NCI-H2227 (cell line): Measurements from ENCODE around the gene MYH16.
"Not testable (repeated sequence)": the region's sequence is repeated elsewhere in the genome, so short reads cannot be mapped to it uniquely, and the experiment has no call there.

Source experiments
- DNase-seq: peaks from one replicate; lab custom pipeline; 2025; ENCODE audit not compliant: unreplicated experiment; lab: John Stamatoyannopoulos, UW

The MYH16 gene

GRCh38 chr7:99257675-99258074, 15.0 kb upstream of the MYH16 start:
- DNase-seq, result no peak

DNA sequence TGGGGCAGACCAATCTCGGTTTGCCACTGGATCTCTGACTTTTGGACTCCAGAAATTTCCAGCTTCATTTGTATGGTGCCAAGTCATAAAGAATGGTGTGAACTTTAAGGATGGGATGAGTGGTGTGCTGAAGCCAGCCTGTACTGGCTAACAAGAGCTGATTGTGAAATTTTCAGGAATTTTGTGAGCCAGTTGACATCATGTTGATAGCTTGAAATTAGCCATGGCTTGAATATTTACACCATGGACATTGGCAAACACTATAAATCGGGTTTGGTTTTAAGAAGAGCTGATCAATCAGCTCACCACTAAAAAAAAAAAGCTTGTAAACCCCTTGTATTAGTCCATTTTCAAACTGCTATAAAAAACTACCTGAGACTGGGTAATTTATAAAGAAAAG, 14.1 kb upstream of the MYH16 start:
- DNase-seq, result no peak

GRCh38 chr7:99260395-99260794, 12.2 kb upstream of the MYH16 start:
- no peak for DNase-seq

- DNase-seq, result no peak
Observed at GRCh38 chr7:99261646-99262045, 11.0 kb upstream of the MYH16 start.

DNA sequence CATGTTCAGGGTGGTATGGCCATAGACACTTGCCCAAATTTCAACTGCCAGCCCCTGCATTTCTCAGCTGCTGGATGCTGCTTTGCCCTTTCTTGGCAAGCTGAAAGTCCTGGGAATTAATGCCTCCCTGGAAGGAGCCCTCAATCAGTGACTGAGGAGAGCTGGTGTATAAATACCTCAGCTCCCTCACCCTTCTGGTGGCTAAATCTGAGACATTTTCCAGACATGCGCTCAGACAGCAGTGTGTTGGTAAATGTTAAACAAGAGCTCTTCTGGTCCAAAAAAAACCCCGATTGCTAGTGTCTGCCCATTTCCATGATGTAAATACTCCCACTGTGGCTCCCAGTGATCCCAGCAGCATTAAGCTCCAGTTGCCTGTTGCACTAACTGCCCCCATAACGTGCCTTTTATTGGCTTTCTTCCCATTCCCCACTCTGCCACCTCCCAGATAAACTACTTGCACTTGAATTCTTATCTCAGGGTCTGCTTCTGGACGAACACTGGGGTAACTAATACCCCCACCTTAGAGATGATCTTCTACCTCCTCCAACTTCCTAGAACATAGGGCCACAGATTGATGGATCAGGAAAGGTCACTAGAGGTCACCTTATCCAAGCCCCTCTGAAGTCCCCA, 6.7 kb upstream of the MYH16 start:
- no peak for DNase-seq

GRCh38 chr7:99267481-99267840, 5.2 kb upstream of the MYH16 start:
- no peak for DNase-seq

DNA sequence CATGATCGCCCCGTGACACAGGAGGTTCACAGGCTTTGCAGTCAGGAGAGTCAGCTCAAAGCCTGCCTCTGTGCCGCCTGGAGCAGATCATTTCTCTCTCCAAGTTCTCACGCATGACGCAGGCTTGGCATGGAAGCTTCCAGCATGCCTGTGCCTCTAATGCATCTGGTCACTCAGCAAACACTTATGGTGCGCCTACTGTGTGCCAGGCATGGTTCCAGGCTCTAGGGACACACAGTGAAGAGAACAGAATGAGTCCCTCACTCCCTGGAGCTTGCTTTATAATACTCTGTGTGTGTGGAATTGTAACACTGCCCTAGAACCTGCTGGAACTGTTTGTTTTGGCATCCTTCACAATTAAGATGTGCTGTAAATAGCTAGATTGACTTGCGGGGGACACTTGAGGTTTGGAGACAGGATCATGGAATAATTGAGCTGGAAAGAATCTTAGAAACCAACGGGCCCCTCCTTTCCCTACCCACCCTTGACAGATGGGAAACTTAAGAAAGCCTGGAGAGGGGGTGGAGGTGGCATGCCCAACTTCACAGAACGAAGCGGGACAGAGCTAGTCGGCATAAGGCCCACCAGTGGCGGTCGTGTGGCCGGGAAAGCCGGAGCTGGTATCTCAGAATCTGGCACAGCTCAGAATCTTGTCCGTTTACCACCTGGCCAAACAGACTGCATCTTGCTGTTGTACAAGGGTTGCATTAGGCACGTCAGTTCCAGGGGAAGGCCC, 4.6 kb upstream of the MYH16 start:
- no peak for DNase-seq

- DNase-seq, result no peak
Observed at GRCh38 chr7:99268577-99268908, 4.1 kb upstream of the MYH16 start.

DNA sequence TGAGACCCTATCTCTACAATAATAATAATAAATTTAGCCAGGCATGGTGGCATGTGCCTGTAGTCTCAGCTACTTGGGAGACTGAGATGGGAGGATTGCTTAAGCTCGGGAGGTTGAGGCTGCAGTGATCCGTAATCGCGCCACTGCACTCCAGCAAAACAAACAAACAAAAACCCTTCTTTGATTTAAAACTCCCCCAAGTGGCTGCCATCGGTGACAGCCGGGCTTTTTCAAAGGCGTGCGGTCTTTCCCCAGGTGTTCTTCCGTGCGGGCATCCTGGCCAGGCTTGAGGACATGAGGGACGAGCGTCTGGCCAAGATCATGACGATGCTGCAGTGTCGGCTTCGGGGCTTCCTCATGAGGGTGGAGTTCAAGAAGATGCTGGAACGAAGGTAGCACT, 1.9 kb upstream of the MYH16 start:
- DNase-seq, result no peak

DNA sequence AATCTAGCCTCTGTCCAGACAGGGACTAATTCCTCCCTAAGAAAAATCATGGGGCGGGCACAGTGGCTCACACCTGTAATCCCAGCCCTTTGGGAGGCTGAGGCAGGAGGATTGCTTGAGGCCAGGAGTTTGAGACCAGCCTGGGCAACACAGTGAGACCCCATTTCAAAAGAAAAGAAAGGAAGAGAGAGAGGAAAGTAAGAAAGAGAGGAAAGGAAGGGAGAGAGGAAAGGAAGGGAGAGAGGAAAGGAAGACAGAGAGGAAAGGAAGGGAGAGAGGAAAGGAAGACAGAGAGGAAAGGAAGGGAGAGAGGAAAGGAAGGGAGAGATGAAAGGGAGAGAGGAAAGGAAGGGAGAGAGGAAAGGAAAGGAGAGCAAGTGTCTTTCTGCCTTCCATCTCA, 922 bp downstream of the MYH16 start:
- DNase-seq, result not testable (repeated sequence)

DNA sequence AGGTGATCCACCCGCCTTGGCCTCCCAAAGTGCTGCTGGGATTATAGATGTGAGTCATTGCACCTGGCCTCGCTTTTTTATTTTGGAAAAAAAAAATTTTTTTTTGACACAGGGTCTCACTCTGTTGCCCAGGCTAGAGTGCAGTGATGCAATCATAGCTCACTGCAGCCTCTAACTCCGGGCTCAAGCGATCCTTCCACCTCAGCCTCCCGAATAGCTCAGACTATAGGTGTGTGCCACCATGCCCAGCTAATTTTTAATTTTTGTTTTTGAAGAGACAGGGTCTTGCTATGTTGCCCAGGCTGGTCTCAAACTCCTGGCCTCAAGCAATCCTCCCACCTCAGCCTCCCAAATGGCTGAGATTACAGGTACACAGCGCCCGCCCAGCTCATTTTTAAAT, 2.3 kb downstream of the MYH16 start:
- DNase-seq, result not testable (repeated sequence)

DNA sequence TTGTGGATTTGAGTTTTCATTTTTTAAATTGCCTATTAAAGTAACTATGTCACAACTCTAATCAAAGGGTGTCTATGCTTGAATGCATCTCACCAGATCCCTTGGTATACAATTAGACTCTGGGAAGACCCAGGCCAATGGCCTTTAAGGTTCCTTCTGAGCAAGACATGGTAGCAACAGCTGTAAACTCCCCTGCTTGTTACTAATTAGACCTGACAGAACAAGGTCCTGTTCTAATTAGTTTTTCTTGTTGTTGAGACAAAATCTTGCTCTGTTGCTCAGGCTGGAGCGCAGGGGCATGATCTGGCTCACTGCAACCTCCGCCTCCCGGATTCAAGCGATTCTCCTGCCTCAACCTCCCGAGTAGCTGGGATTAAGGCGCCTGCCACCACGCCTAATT, 2.9 kb downstream of the MYH16 start:
- DNase-seq, result no peak

DNA sequence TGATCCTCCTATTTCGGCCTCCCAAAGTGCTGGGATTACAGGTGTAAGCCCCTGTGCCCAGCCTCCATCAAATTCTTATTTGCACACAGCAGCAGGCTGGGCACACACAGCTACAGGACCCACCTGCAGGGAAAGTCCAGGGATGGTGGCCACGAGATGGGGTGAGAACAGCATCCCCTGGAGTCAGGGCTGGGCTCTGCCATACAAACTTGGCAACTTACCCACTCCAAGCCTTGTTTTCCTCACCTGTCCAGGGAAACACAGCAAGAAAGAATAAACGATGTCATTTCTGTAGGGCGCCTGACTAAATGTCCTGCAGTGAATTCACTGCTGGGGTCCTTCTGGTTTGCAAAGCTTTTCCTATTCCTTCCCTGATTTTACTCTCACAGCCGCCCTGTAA, 5.5 kb downstream of the MYH16 start:
- no peak for DNase-seq

- not testable (repeated sequence) for DNase-seq
Observed at GRCh38 chr7:99284165-99284564, 11.5 kb downstream of the MYH16 start.

DNA sequence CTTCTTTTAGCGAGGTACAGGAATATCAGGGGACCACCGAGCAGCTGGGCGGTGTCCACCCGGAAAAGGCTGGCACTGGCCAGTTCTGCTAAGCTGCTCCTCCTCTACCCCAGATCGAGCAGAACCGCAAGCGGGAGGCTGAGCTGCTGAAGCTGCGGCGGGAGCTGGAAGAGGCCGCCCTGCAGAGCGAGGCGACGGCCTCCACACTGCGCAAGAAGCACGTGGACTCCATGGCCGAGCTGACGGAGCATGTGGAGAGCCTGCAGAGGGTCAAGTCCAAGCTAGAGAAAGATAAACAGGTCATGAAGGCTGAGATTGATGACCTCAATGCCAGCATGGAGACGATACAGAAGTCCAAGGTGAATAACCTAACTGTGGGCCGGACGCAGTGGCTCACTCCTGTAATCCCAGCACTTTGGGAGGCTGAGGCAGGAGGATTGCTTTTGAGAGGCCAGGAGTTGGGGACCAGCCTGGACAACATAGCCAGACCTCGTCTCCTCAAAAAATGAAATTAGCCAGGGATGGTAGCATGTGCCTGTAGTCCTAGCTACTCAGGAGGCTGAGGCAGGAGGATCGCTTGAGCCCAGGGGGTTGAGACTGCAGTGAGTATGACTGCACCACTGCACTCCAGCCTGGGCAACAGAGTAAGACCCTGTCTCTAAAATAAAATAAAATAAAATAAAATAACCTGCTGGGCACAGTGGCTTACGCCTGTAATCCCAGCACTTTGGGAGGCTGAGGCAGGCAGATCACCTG, 15.3 kb downstream of the MYH16 start:
- no peak for DNase-seq

DNA sequence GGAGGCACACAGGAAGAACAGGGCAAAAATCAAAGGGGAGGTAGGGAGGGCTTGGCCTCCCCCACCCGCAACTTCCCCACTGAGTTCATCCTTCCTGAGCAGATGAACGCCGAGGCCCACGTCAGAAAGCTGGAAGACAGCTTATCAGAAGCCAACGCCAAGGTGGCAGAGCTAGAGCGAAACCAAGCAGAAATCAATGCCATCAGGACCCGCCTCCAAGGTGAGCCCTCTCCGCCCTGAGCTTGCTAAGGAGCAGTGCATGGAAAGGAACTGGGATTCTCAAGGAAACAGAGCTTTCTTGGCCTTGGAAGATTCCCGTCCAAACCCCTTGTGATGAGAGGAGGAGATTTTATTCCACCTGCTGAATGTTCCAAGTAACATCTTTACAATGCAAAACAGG, 16.5 kb downstream of the MYH16 start:
- DNase-seq, result no peak

DNA sequence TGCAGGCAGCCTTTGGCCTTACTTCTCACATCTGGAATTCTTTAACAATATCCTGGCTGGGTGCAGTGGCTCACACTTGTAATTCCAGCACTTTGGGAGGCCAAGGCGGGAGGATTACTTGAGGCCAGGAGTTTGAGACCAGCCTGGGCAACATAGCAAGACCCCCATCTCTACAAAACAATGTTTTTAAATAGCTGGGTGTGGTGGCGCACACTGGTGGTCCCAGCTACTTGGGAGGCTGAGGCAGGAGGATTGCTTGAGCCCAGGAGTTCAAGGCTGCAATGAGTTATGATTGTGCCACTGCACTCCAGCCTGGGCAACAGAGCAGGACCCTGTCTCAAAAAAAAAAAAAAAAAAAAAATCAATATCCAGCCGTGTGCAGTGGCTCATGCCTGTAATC, 17.5 kb downstream of the MYH16 start:
- DNase-seq, result not testable (repeated sequence)

- DNase-seq, result peak; percentile 84
Observed at GRCh38 chr7:99290980-99291607, 18.5 kb downstream of the MYH16 start.

GRCh38 chr7:99292127-99292526, 19.5 kb downstream of the MYH16 start:
- no peak for DNase-seq

DNA sequence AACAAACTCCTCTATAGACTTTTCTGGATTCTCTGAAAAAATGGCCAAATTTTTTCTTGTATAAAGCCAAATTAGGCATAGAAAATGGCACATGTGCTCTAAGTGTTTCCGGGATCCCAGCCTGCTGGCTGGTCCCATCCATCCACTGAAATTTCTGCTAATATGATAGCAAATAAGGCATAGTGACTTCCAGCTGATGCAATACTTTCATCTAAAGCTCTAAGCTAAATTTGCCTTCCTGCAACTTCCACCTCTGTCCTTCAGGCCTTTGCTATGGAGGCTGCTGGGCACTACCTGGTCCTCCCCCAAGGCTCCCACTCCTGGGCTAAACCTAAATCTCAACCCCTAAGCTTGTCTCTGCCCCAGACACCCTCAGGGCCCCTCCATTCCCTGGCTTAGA, 20.5 kb downstream of the MYH16 start:
- no peak for DNase-seq

- DNase-seq, result no peak
Observed at GRCh38 chr7:99293650-99294049, 21.0 kb downstream of the MYH16 start.

DNA sequence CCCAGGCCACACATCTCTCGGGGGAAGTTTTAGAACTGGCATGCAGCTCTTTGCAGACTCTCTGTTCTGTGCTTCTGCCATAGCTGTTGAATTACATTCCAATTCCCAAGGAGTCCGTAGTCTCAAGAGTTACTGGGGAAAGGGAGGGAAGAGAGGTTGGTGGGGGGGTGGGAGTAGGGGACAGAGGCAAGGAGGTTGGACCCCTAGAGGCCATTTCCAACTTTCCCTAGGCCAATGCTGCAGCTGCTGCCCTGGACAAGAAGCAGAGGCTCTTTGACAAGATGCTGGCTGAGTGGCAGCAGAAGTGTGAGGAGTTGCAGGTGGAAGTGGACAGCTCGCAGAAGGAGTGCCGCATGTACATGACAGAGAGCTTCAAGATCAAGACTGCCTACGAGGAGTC, 23.8 kb downstream of the MYH16 start:
- no peak for DNase-seq
